T-helper 22 cell (primary cell): ENCODE data around the gene PPL.
"Not testable (repeated sequence)": the region's sequence is repeated elsewhere in the genome, so short reads cannot be mapped to it uniquely, and the experiment has no call there.

Experiments
- DNase-seq: peaks from one replicate; pipeline ENCODE4 v3.0.0-alpha.2; 2020; ENCODE audit warnings: low read depth

The PPL gene

DNA sequence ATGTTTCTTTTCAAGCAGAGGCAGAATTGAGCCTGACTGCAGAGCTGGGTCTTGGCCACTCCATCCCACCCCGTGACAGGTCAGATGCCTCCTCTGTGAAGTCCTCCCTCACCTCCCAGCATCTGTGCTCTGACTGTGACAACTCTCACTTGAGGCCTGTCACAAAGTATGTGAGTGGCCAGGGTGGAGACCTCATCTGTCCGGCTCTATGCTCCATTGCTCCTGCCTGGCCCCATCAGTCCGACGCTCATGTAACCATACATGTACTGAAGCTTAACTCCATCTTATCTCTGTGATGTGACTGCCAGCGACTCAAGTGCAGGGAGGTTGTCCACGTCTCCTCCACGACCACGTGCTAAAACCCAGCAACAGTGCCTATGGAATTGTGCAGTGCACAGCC, 3.5 kb downstream of the PPL start:
- DNase-seq: no peak

DNA sequence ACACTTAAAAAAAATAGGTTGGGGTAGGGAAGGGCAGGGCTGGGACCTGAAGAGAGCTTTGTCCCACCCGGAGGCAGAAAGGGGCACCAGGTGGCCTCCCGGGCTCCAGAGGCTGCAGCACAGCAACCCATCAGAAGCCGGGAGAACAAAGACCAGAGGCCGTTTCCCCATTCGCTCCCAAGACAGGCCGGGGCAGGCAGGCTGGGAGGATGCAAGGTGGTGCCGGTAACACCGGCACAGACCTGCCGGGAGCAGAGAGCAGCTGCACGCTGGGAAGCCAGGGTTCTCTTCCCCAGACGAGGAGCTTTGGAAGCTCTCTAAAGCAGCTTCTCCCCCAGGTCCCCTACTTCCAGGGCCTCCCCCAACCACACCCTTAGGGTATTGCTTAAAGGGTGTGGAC, 5.6 kb downstream of the PPL start:
- DNase-seq: no peak

DNA sequence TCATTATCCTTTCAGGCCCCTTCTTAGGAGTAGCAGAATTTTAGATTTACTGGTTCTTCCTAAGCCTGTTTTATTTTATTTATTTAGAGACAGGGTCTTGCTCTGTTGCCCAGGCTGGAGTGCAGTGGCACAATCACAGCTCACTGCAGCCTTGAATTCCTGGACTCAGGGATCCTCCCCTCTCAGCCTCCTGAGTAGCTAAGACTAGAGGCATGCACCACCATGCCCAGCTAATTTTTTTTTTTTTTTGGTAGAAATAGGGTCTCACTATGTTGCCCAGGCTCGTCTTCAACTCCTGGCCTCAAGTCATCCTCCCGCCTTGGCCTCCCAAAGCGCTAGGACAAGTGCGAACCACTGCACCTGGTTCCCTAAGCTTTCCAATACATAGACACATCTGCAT, 7.3 kb downstream of the PPL start:
- not testable (repeated sequence) for DNase-seq

DNA sequence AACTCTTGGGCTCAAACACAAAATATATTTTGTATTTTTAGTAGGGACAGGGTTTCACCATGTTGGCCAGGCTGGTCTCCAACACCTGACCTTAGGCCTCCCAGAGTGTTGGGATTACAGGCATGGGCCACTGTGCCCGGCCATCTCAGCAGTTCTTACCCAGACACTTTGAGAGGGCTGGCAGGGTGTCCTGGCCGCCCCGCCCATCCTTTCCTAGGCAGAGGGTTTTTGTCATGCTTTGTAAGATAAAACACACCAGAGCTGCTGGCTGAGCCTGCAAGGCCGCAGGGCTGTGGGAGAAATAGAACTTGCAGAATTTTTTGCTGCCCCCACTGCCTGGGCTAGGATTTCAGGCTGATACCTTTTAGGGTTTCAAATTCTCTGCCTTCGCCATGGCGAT, 8.7 kb downstream of the PPL start:
- DNase-seq: no peak

DNA sequence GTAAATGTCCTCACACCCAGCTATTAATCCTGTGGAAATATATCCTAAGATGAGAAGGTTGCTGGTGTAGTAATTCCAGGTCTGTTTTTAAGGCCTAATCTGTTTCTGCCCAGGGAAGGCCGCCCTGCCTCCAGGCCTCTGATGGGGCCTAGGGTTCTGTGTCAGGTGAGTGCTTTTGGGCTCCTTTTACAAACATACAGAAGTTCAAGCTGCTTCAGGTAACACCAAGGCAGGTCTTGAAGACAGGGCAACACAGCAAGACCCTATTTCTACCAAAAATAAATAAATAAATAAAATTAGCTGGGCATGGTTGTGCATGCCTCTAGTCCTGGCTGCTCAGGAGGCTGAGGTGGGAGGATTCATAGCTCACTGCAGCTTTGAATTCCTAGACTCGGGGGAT, 9.3 kb downstream of the PPL start:
- no peak for DNase-seq

DNA sequence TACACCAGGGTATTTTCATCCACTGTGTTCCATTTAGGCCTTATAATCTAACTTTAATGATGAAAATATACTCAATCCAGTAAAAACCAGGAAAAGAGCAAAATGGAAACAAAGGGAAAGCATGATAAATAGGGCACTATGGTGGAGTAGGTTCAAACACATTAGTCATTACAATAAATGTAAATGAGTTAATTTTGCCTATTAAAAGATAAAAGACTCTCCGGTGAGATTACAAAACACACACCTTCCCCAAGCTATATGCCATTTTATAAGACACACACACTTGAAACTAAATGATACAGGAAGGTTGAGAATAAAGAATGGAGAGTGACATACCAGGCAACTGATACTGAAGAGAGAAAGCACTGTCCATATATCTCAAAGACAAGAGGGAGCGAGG, 10.0 kb downstream of the PPL start:
- no peak for DNase-seq

DNA sequence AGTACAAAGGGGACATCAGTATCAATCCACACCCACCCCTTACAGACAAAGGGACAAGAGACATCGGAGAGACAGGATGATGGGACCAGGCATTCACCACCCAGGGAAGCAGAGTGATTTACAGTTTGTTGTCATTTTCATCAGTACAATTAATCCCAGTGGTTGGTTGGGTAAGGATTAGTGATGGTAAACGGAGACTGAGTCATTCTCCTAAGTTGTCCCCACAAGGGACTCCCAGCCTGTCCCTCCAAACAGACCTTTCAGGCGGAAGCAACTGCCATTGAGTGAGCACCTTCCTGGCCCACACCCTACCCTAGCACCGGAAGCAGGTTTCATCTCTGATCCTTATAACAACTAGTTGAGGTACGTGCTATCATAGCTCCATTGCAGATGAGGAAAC, 11.2 kb downstream of the PPL start:
- no peak for DNase-seq

DNA sequence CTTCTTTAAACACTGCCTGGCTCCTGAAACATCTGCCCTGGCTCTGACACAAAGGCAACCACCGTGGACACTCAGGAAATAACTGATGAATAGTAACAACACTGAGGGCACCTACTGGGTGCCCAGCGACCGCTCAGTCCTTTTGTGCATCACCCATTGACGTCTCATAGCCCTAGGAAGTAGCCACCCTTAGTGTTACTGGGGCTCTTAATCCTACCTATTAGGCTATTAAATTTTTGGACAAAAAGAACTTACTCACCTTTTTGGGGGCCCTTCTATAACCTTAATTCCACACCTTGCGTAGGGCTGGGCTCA, 11.7 kb downstream of the PPL start:
- no peak for DNase-seq

DNA sequence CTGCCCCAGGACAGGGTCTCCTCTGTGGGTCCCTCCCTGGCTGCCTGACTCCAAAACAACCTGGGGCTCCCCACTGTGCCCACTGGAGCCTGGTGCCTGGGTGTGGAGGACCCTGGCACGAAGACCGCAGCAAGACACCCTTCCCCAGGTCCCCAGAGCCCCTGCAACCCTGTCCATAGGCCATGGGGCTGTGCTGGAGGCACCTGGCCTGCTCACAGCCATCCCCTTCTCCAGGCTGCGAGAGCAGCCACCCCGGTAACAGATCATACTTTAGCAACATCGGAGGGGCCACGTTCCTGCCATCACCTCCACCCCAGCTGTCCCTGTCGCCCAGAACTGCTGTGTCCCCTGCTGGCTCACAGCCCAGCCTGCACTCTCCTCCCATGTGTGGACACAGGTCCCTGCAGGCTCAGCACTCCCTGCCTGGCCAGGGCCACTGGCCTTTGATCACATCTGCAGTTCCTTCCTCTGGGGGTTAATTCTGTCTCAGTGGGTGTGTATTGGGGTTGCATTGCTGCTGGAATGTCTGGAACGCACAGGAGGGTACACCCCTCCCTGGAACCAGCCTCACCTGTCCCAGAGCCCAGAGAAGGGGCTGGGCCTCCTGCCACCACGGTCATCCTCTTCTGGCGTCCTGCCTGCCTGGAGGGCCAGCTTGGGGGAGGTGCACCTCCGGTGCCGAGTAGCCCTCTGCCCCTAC, 12.2 kb downstream of the PPL start:
- DNase-seq: no peak

DNA sequence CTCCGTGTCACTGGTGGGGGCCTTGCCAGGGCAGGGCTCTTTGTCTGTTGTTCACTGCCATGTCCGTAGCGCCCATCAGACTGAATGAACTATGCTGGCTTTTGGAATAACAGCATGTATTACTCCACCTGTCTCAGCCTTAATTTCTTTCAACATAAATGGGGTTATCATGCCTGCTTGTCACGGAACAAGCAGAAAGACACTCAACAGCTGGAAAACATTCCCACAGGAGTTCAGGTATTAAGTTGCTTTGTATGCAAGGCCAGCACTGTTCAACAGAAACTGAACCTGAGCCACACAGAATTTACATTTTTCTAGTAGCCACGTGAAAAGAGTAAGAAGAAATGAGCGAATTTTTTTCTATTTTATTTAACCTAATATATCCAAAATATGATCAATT, 13.1 kb downstream of the PPL start:
- no peak for DNase-seq

DNA sequence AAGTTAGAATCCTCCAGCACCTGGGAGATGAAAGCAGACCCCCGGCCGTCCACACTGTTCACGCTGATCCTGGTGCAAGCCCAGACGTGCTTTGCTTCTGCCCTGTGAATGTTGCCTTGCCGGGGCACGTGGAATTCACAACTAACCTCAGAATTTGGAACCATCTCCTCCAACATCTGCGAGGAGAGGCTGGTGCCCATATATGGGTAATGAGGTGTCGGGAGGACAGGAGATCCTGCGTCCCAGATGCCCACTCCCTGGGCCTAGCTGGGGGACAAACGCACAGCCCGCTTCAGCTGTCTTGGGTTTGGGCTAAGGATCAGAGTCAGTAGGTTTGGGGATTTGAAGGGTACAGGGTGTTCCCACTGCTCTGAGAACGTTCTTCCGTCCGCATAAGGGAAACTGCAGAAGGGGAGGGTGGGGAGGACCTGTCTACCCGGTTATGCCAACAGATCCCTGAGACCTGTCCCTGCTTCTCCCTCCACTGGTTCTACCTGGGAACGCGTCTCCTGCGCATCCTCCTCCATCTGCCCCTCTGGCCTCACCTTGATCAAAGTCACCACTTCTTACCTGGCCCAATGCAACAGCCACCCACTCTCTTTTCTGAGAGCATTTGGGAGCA, 14.1 kb downstream of the PPL start:
- no peak for DNase-seq

DNA sequence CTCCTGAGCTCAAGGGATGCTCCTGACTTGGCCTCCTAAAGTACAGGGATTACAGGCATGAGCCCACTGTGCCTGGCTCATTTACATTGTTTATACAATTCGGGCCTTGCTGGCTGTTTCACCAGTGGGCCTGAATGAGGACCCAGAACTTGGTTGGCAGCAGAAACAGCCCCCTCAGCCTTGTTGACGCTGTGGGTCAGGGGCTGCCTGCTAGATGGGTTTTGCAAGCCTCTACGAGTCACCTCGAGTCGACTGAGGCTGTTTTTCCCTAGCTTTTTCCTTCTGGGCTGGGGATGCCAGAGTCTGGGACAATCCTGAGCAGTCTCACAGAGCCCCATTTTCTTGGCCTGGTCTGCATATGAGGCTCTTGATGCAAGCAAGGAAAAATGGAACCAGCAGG, 16.1 kb downstream of the PPL start:
- no peak for DNase-seq

DNA sequence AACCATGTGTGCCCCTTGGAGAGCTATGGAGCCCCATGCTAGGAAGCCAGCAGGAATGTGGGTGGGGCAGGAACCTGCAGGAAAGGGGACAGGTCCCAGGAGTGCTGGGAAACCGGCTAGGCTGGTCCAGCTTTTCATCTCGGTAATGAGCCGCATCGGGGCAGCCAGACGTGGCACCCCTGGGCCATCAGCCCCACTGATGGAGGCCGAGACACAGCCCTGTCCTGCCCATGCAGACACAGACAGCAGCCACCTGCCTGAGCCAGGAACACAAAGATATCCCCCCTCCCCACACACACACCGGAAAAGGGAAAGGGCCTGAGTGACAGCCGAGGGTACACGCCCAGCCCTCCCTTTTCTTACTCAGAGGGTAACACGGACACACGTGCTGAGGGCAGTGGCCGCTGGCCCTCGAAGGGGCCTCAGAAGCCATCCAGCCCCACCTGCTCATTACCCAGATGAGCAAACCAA, 18.1 kb downstream of the PPL start:
- DNase-seq: no peak

DNA sequence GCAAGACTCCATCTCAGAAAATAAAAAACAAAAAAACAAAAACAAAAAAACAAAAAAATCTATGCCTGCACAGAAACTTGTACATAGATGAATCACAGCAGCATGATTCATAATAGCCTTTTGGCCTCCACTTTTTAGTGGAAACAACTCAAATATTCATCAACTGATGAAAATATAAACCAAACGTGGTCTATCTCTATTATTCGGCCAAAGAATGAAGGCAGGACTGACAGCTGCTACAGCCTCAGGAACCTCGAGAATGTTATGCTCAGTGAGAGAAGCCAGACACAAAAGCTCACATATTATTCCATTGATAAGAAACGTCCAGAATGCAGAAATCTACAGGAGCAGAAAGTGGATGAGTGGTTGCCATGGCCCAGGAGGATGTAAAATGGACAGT, 19.8 kb downstream of the PPL start:
- DNase-seq: no peak

DNA sequence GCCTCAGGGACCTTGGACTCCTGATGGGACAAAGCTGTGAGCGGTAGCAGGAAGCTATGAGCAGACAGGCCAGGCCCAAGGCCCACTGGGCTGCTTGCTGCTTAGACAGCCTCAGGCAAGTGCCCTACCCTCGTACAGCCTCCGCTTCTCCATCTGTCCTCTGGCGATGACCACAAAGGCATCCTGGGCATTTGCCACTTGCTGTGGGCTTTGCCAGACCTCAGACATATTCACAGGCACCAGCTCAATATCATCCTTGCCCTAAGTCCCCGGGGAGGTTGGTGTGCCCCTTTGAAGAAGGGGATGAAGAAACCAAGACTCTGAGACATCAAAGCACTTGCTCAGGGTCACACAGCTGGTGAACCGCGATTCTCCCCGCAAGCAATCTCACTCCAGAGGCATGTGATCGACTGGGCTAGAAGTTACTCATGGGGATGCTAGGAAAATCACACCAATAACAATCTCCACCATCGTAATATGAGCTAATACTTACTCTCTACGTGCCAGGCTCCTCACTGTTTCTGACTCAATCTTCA, 21.7 kb downstream of the PPL start:
- no peak for DNase-seq

DNA sequence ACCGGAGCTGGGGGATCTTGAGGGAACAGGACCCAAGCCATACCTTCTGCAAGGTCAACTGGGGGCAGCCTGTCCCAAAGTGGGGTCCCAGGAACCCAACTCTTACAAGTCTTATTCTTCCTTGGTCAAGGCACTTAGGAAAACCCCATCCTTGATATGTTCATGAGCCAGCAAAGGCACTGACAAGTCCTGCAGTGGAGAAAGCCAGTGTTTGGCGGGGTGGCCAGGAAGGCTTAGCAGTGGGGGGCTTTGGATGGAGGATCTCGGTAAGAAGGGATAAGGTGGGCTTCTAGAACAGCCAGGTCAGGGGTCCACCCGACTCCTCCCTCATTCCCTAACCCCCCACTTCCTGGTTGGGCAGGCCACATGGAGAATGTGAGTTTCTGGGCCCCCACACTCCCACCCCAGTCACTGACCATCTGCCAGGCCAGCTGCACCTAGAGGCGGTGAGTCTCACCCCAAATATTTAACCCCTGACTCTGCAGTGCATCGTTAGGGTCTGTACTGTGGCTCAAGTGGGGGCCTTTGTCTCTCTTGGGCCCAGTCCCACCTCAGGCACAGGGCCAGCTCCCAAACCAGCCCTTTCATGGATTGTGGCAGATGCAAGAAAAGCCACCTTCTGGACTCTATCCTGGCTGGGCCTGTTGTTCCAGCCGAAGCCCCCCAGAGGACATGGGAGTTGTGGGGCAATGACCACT, 22.3 kb downstream of the PPL start:
- no peak for DNase-seq

DNA sequence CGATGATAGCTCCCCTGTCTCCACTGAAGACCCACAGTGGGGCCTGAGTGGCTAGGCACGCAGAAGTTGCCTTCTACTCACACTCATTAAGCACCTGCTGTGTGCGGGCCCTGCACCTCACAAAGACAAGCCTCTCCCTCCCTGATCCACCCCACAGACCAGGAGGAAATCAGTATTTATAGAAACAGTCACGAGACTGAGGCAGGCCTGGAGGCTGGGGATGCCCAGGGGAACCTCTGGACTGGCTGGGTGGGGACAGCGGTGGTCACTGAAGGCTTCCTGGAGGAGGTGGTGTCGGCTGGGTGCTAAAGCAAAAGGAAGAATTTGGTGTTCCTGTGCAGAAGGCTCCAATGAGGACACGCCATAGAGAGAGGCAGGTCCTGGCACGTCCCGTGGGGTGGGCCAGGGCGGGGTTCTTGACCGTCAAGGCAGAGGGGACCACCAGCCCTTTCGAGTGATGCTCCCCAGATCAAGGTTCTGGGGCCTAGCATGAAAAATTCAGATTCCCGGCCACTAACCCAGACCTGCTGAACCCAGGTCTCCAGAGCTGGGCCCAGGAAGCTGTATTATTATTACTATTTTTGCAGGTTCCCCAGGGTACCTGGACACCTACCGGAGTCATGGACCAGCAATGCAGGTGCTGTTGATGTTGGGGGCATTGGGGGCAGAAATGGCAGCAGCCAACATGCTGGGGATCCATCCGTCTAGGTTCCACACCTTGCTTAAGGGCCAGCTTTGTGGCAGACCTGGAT, 23.0 kb downstream of the PPL start:
- DNase-seq: no peak

DNA sequence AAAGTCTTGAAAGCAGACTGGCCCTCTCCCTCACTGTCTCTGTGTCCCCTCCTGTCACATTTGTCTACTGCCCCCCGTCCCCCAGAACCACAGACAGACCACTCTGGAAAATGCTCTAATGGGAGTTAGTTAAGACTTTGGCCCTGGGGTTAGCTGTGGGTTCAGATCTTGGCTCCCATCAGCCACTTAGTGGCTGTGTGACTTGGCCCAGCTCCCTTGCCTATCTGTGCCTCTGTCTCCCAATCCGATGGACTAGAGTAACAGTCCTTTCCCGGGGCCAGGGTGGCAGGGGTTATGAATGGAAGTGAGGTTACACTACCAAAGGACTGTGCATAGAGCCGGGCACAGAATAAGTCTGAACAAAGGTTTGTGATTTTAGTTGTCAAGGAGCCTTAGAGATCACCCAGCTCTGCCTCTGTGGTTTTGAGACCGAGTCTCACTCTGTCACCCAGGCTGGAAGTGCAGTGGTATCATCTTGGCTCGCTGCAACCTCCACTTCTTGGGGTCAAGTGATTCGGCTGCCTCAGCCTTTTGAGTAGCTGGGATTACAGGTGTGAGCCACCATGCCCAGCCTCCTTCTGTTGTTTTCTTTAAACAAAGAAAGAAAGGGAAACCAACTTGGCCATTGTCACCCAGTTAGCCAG, 23.7 kb downstream of the PPL start:
- no peak for DNase-seq

DNA sequence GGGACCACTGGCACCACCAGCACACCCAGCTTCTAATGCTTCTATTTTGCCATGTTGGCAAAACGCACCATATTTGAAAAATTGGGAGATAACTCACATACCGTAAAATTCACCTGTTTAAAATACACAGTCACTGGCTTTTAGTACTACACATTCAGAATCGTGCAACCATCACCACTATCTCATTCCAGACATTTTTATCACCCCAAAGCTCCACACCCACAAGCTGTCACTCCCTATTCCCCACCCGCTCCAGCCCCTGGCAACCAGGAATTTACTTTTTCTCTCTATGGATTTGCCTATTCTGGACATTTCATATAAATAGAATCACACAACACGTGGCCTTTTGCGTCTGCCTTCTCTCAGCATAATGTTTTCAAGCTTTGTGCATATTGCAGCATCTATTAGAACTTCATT, 25.0 kb downstream of the PPL start:
- no peak for DNase-seq

DNA sequence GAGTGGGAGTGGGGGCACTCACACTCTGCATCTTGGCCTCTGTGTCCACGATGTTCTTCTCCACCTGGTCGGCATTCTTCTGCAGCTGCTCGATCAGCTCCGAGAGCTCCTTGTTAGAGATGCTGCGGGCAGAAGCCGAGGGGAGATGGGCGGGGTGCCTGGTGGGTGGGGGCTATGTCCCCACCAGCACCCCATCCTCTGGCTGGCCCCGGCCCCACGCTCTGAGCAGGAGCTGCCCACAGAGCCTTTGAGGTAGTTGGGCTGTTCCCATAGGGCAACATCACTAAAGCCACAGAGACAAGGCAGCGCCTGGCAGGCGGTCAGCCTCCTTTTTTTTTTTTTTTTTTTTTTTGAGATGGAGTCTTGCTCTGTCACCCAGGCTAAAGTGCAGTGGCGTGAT, 26.1 kb downstream of the PPL start:
- no peak for DNase-seq

DNA sequence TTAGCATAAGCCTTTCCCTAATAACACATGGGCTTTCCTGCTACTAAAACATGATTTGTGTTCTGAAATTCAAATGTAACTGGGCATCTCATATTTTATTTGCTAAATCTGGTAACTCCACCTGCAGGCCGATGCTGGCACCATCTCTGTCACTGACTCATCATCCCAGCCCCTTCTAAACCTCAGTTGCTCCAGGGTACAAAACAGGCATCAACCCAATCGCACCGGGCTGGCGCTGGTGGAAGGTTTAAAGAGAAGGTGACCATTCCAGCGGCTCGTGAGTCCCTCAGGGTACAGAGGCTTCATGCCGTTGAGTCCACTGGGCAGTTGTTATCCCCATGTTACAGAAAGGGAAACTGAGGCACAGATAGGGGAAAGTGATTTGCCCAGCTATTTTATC, 27.1 kb downstream of the PPL start:
- no peak for DNase-seq

DNA sequence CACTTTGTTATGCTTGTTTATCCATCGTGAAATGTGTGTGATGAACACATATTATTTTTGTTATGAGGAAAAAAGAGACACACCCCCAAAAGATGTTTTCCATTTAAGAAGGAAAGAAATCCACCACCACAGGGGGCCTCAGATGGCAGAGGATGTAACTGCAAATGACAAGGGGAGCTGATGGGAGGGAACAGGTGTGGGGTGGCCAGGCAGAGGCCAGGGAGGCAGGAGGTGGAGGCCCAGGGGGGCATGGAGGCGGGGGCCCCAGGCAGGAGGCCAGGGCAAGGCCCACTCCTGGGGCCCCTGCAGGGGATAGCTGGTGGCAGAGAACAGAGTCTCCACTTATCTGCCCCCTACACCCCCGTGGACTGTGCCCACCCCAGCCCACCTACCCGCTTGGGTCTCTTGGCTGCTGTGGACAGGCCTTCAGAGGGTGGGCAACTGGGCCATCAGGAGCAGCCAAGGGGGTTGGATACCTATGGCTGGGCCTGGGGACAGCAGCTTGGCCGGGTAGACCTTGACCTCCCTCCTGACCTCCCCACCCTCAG, 28.0 kb downstream of the PPL start:
- DNase-seq: no peak
